ENCODE data around the gene PDXP. TPM values are rescaled to one million over a fixed set of nuclear protein-coding genes. Genes with fewer than 3 reads are reported as not detected.

Gene PDXP
- total and polyA plus RNA-seq, 2 donors (not counting 3 experiments of a cell fraction or from before 2014, with no cell fraction given): 18.0 to 20.0 TPM

DNA sequence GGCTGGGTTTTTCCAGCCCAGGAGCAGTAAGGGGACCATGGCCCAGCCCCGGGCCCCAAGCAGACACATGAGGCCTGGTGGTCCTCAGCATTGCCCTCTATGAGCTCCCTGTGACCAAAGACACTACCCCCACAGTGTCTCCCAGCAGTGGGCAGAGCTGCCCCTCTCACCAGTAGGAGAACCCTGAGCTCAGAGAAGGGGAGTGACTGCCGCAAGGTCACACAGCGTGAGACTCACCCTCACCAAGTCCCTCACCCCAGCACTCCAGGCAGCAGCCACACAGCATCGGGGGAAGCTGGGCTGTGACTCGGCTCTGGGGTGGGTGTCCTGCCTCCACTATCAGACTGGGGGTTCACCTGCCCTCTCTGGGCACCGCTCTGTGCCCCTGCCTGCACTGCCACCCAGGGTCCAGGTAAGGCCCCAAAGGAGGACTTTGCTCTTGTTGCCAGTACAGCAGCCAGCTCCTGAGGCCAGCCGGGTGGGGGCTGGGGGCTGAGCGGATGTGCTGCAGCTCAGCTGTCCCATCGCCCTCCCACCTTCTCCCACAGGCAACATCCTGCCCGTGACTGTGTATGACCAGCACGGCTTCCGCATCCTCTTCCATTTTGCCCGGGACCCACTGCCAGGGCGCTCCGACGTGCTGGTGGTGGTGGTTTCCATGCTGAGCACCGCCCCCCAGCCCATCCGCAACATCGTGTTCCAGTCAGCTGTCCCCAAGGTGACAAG, 26.9 kb upstream of the PDXP start:
- ChIA-PET POLR2A (interaction anchor here (0.6 kb wide), 1 partner anchor 138 kb away, joined by 4 read pairs; no protein-coding TSS in a partner anchor), CTCF (interaction anchor here (0.7 to 4.6 kb wide), 4 partner anchors 11 to 51 kb away, joined by 3 to 32 read pairs (median 10); partner anchors contain the start of gene PDXP)
- H3K36me3 ChIP-seq (ENCODE audit: control insufficient read depth in 2 of 2, extremely low read depth in 1 of 2, insufficient read depth in 2 of 2, low read length in 2 of 2): no peaks in the 10 kb centered on the region
- no peaks in the 10 kb centered on the region for H3K9me3 ChIP-seq (replicated peaks; ENCODE audit: control insufficient read depth, insufficient read depth, low read length)
- no peak overlapping the region for H3K4me3 ChIP-seq (replicated peaks in 1 of 3; ENCODE audit: insufficient read depth in 1 of 3, low read depth in 1 of 3, low read length in 3 of 3)
- no peak overlapping the region for H3K27ac ChIP-seq (ENCODE audit: insufficient read depth, low read depth, low read length)
- no peaks in the 10 kb centered on the region for H3K27me3 ChIP-seq (ENCODE audit: control insufficient read depth in 2 of 2, insufficient read depth in 2 of 2, low read length in 2 of 2)
- H3K4me2 ChIP-seq (ENCODE audit: insufficient read depth, low read length): no peak overlapping the region
- BruUV-seq (replicated peaks): no TSS peak
- dilution Hi-C loops (cut with MboI; ENCODE audit: extremely low pct_ligation_motif_present, low sequenced_read_pairs): no loop called here
- no peaks in the 10 kb centered on the region for H3K79me2 ChIP-seq (ENCODE audit: control insufficient read depth, insufficient read depth, low read length)
- H2AFZ ChIP-seq (ENCODE audit: low read depth, low read length): no peak overlapping the region
- no peaks in the 10 kb centered on the region for H3K9me1 ChIP-seq (replicated peaks; ENCODE audit: control insufficient read depth, extremely low read depth, insufficient read depth, low read length)
- no peaks in the 10 kb centered on the region for H4K20me1 ChIP-seq (replicated peaks; ENCODE audit: control insufficient read depth, extremely low read depth, insufficient read depth, low read length)
- no peak for TF ChIP-seq JUN (IDR thresholded peaks at IDR 0.05; ENCODE audit: borderline replicate concordance, insufficient read depth, insufficient read length, low read depth)
- no peak for TF ChIP-seq POLR2A (IDR thresholded peaks at IDR 0.05; ENCODE audit: low read depth, low read length)
- no peak for TF ChIP-seq FOS (IDR thresholded peaks at IDR 0.05; ENCODE audit: borderline replicate concordance, insufficient read depth, low read length)
- TF ChIP-seq POLR2AphosphoS5 (IDR thresholded peaks at IDR 0.05; ENCODE audit: insufficient read depth, low read depth, low read length): no peak
- TF ChIP-seq, protein P1, sequence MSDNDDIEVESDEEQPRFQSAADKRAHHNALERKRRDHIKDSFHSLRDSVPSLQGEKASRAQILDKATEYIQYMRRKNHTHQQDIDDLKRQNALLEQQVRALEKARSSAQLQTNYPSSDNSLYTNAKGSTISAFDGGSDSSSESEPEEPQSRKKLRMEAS (IDR thresholded peaks at IDR 0.05; ENCODE audit: insufficient read depth, insufficient read length): no peak
- TF ChIP-seq MYC (IDR thresholded peaks at IDR 0.05; ENCODE audit: low read depth, low read length): no peak
- no peak for TF ChIP-seq GATA2 (IDR thresholded peaks at IDR 0.05; ENCODE audit: insufficient read depth, insufficient read length, low read depth, low read length)
- TF ChIP-seq, protein P2, sequence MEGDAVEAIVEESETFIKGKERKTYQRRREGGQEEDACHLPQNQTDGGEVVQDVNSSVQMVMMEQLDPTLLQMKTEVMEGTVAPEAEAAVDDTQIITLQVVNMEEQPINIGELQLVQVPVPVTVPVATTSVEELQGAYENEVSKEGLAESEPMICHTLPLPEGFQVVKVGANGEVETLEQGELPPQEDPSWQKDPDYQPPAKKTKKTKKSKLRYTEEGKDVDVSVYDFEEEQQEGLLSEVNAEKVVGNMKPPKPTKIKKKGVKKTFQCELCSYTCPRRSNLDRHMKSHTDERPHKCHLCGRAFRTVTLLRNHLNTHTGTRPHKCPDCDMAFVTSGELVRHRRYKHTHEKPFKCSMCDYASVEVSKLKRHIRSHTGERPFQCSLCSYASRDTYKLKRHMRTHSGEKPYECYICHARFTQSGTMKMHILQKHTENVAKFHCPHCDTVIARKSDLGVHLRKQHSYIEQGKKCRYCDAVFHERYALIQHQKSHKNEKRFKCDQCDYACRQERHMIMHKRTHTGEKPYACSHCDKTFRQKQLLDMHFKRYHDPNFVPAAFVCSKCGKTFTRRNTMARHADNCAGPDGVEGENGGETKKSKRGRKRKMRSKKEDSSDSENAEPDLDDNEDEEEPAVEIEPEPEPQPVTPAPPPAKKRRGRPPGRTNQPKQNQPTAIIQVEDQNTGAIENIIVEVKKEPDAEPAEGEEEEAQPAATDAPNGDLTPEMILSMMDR (IDR thresholded peaks at IDR 0.05; ENCODE audit: extremely low read depth in 1 of 2, insufficient read depth in 1 of 2, low read depth in 1 of 2, low read length in 2 of 2): no peak
- no peak for TF ChIP-seq EZH2 (IDR thresholded peaks at IDR 0.05; ENCODE audit: borderline replicate concordance, low read depth, low read length, severe bottlenecking)
- H3K4me1 ChIP-seq (ENCODE audit: control insufficient read depth, extremely low read depth, insufficient read depth, low read length): peaks cover 25% of the 10 kb centered on the region
- DNase-seq (ENCODE audit: low read depth, low spot score) (no peak), FAIRE-seq (no peak)
- intact Hi-C loops (cut with micrococcal nuclease): loop anchor here (2.0 kb wide), 1 partner anchor 23 kb away; the partner anchor contains the start of gene GGA1
- no peak overlapping the region for H3K9ac ChIP-seq (replicated peaks; ENCODE audit: extremely low read depth, insufficient read depth, low read length)

All from endothelial cell of umbilical vein (primary cell).